ENCODE data around the gene NDUFV3. TPM values are rescaled to one million over a fixed set of nuclear protein-coding genes. Genes with fewer than 3 reads are reported as not detected.
"Not testable (repeated sequence)": the region's sequence is repeated elsewhere in the genome, so short reads cannot be mapped to it uniquely, and the experiment has no call there.

The NDUFV3 gene
- polyA plus RNA-seq, 1 of the 3 experiments (the other 2 are of a cell fraction), result 32.9 TPM

DNA sequence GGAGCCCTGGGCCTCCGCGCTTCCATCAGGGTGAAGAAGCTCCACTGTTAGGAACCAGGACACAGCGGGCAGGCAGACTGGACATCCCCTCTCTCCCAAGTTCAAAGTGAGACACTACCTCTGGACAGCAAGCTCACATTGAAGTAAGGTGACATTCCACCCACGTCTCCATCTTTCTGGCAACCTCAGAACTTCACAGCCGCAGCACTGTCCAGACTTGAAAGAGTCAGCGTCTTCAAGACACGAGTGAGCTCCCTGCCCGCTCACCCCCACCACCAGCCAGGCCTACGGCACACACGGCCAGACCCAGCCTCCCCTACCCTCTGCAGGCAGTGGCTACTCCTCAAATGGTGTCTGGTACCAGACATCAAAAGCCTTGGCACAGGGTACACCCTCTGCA is 24.9 kb upstream of the NDUFV3 start (continued):
- TF ChIP-seq, protein P1, sequence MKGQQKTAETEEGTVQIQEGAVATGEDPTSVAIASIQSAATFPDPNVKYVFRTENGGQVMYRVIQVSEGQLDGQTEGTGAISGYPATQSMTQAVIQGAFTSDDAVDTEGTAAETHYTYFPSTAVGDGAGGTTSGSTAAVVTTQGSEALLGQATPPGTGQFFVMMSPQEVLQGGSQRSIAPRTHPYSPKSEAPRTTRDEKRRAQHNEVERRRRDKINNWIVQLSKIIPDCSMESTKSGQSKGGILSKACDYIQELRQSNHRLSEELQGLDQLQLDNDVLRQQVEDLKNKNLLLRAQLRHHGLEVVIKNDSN (IDR thresholded peaks at IDR 0.05; ENCODE audit: borderline replicate concordance, low read depth), result no peak

DNA sequence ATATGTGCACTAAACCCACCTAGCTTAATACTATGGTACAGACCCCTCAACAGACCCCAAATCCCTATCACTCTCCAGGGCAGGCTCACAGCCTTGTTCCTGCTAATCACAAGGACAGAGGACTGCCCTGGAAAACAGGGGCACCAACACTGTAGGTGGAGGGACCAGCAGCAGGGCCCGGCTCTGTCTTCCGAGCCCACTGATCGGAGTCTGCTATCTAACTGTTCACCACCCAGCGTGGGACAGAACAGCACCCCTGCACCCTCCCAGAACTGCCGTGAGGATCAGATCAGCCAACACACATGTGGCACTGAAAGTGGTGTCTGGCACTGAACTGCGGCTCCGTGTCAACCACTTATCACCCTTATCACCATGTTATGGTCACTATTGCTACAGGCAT is 20.0 kb upstream of the NDUFV3 start:
- Histone ChIP-seq H3F3A (replicated peaks; ENCODE audit: insufficient read depth) (no peaks in the 10 kb centered on the region), H2AFZ (ENCODE audit: low read depth) (no peak overlapping the region), H3K4me1 (ENCODE audit: control insufficient read depth in 1 of 2, insufficient read depth in 2 of 2, low read depth in 1 of 2, low read length in 1 of 2) (peaks cover 2 to 8% of the 10 kb centered on the region in 2 experiments; a peak in 2 of 4 replicates), H3K4me2 (no peak overlapping the region), H3K9me2 (no peaks in the 10 kb centered on the region), H3K27me3 (ENCODE audit: insufficient read depth) (no peaks in the 10 kb centered on the region), H3K9ac (no peak overlapping the region), H3K4me3 (ENCODE audit: low read depth in 2 of 2, low read length in 1 of 2) (no peak overlapping the region), H3K27ac (ENCODE audit: low read depth in 2 of 2, low read length in 1 of 2) (no peak overlapping the region), H3K36me3 (replicated peaks in 1 of 2; ENCODE audit: control insufficient read depth in 1 of 2, insufficient read depth in 2 of 2, low read length in 1 of 2) (peaks cover 43 to 48% of the 10 kb centered on the region in 2 experiments), H3K79me2 (ENCODE audit: insufficient read depth) (peaks cover 76% of the 10 kb centered on the region), H3K9me3 (no peaks in the 10 kb centered on the region), H4K20me1 (ENCODE audit: insufficient read depth) (0 out of 2 replicates have a peak, but pooled peaks cover 9% of the 10 kb centered on the region)
- ChIA-PET POLR2A (no interaction called here), CTCF (interaction anchor here (0.8 kb wide), 1 partner anchor 19 kb away, joined by 4 read pairs; no protein-coding TSS in a partner anchor)
- TF ChIP-seq FOSL2 (IDR thresholded peaks at IDR 0.05; ENCODE audit: borderline replicate concordance, low read depth) (no peak), MXI1 (IDR thresholded peaks at IDR 0.05; ENCODE audit: low read depth, low read length) (no peak), FOXM1 (IDR thresholded peaks at IDR 0.05; ENCODE audit: low read depth) (no peak), POLR2AphosphoS5 (IDR thresholded peaks at IDR 0.05; ENCODE audit: low read depth, low read length) (no peak), ELF1 (IDR thresholded peaks at IDR 0.05) (no peak), YY1 (IDR thresholded peaks at IDR 0.05; ENCODE audit: low read depth) (no peak), GATA2 (CRISPR knock-in tag; IDR thresholded peaks at IDR 0.05) (no peak), FOXJ3 (CRISPR knock-in tag; IDR thresholded peaks at IDR 0.05) (no peak), TCF12 (IDR thresholded peaks at IDR 0.05) (no peak), JUND (IDR thresholded peaks at IDR 0.05) (no peak), MEF2A (IDR thresholded peaks at IDR 0.05; ENCODE audit: borderline replicate concordance, low read depth) (no peak), RAD21 (IDR thresholded peaks at IDR 0.05; ENCODE audit: low read length) (no peak), EP300 (IDR thresholded peaks at IDR 0.05; ENCODE audit: borderline replicate concordance in 1 of 2, low read depth in 1 of 2, low read length in 1 of 2) (no peak), GABPA (IDR thresholded peaks at IDR 0.05; ENCODE audit: low read depth) (no peak)
- TF ChIP-seq, protein P2, sequence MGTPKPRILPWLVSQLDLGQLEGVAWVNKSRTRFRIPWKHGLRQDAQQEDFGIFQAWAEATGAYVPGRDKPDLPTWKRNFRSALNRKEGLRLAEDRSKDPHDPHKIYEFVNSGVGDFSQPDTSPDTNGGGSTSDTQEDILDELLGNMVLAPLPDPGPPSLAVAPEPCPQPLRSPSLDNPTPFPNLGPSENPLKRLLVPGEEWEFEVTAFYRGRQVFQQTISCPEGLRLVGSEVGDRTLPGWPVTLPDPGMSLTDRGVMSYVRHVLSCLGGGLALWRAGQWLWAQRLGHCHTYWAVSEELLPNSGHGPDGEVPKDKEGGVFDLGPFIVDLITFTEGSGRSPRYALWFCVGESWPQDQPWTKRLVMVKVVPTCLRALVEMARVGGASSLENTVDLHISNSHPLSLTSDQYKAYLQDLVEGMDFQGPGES (IDR thresholded peaks at IDR 0.05; ENCODE audit: low read depth, low read length), result no peak
- TF ChIP-seq, protein P3, sequence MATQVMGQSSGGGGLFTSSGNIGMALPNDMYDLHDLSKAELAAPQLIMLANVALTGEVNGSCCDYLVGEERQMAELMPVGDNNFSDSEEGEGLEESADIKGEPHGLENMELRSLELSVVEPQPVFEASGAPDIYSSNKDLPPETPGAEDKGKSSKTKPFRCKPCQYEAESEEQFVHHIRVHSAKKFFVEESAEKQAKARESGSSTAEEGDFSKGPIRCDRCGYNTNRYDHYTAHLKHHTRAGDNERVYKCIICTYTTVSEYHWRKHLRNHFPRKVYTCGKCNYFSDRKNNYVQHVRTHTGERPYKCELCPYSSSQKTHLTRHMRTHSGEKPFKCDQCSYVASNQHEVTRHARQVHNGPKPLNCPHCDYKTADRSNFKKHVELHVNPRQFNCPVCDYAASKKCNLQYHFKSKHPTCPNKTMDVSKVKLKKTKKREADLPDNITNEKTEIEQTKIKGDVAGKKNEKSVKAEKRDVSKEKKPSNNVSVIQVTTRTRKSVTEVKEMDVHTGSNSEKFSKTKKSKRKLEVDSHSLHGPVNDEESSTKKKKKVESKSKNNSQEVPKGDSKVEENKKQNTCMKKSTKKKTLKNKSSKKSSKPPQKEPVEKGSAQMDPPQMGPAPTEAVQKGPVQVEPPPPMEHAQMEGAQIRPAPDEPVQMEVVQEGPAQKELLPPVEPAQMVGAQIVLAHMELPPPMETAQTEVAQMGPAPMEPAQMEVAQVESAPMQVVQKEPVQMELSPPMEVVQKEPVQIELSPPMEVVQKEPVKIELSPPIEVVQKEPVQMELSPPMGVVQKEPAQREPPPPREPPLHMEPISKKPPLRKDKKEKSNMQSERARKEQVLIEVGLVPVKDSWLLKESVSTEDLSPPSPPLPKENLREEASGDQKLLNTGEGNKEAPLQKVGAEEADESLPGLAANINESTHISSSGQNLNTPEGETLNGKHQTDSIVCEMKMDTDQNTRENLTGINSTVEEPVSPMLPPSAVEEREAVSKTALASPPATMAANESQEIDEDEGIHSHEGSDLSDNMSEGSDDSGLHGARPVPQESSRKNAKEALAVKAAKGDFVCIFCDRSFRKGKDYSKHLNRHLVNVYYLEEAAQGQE (IDR thresholded peaks at IDR 0.05; ENCODE audit: low read depth, low read length), result no peak
- TF ChIP-seq, protein P4, sequence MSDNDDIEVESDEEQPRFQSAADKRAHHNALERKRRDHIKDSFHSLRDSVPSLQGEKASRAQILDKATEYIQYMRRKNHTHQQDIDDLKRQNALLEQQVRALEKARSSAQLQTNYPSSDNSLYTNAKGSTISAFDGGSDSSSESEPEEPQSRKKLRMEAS (IDR thresholded peaks at IDR 0.05; ENCODE audit: low read depth), result no peak
- TF ChIP-seq, protein P1 (IDR thresholded peaks at IDR 0.05; ENCODE audit: borderline replicate concordance, low read depth), result no peak
- TF ChIP-seq, protein P5, sequence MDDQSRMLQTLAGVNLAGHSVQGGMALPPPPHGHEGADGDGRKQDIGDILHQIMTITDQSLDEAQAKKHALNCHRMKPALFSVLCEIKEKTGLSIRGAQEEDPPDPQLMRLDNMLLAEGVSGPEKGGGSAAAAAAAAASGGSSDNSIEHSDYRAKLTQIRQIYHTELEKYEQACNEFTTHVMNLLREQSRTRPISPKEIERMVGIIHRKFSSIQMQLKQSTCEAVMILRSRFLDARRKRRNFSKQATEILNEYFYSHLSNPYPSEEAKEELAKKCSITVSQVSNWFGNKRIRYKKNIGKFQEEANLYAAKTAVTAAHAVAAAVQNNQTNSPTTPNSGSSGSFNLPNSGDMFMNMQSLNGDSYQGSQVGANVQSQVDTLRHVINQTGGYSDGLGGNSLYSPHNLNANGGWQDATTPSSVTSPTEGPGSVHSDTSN (IDR thresholded peaks at IDR 0.05), result no peak
- 100% methylated on average over 3 of the region's 7 CpGs for WGBS (ENCODE audit: low lambda C conversion rate)
- no peak for DNase-seq

DNA sequence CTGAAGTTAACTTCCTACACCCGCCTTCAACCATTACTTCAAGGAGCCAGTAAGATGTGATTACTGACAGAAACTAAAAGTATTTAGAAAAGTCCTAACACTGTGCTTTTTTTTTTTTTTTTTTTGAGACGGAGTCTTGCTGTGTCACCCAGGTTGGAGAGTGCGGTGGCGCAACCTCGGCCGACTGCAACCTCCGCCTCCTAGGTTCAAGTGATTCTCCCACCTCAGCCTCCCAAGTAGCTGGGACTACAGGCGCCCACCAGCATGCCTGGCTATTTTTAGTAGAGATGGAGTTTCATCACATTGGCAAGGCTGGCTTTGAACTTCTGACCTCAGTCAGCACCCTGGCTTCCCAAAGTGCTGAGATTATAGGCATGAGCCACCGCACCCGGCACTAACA is 17.3 kb upstream of the NDUFV3 start:
- H3K9me2 ChIP-seq; H3K27ac ChIP-seq (ENCODE audit: low read depth in 2 of 2, low read length in 1 of 2); H3K9ac ChIP-seq; H3K9me3 ChIP-seq; H3F3A ChIP-seq (replicated peaks; ENCODE audit: insufficient read depth); DNase-seq; CTCF ChIA-PET; H3K4me2 ChIP-seq; POLR2A ChIA-PET; H3K4me1 ChIP-seq (ENCODE audit: control insufficient read depth in 1 of 2, insufficient read depth in 2 of 2, low read depth in 1 of 2, low read length in 1 of 2); H4K20me1 ChIP-seq (ENCODE audit: insufficient read depth); H3K27me3 ChIP-seq (ENCODE audit: insufficient read depth); H2AFZ ChIP-seq (ENCODE audit: low read depth); H3K4me3 ChIP-seq (ENCODE audit: low read depth in 2 of 2, low read length in 1 of 2): not testable (repeated sequence)
- Histone ChIP-seq H3K36me3 (replicated peaks in 1 of 2; ENCODE audit: control insufficient read depth in 1 of 2, insufficient read depth in 2 of 2, low read length in 1 of 2) (peaks cover 24 to 31% of the 10 kb centered on the region in 2 experiments), H3K79me2 (ENCODE audit: insufficient read depth) (peaks cover 70% of the 10 kb centered on the region)
- WGBS (ENCODE audit: low lambda C conversion rate), result 92% methylated on average over 10 of the region's 10 CpGs

All from SK-N-SH (cell line).